HL-60 (cell line): ENCODE measurements around the gene MPP4.
A peak's percentile ranks its signal among the peaks of the same experiment; 100 is the strongest.

Experiments
- DNase-seq, 2 experiments: peaks; one replicate each; pipeline ENCODE4 v3.0.0-alpha.2; 2010 to 2020; ENCODE audit warnings: low read depth in 1 of 2, low spot score in 1 of 2
- H3K27ac ChIP-seq: fragments of 250-450 bp; sonication (Bioruptor Pico); replicated peaks from 2 replicates; pipeline ENCODE4 v1.5.1; 2020; ENCODE audit warnings: mild to moderate bottlenecking, moderate library complexity
- H3K27me3 ChIP-seq: fragments of 250-450 bp; sonication (Bioruptor Pico); 2 replicates; pipeline ENCODE4 v1.5.1; 2021; ENCODE audit warnings: mild to moderate bottlenecking, moderate library complexity; ENCODE audit not compliant: insufficient read depth, poor library complexity, severe bottlenecking
- H3K4me3 ChIP-seq: replicated peaks from 2 replicates; pipeline ENCODE4 v1.5.1; 2011; ENCODE audit warnings: mild to moderate bottlenecking, control low read depth, low read length; ENCODE audit not compliant: insufficient read depth
- GABPA ChIP-seq: IDR thresholded peaks from 2 replicates; pipeline ENCODE4 v1.6.1; 2012; ENCODE audit warnings: low read depth
- POLR2AphosphoS5 ChIP-seq: IDR thresholded peaks from 2 replicates; pipeline ENCODE4 v1.6.1; 2012; ENCODE audit warnings: low read depth
- SPI1 ChIP-seq: IDR thresholded peaks from 2 replicates; pipeline ENCODE4 v1.6.1; 2012; ENCODE audit warnings: low read depth, mild to moderate bottlenecking, borderline replicate concordance
- TF ChIP-seq, protein P1 (sequence below): IDR thresholded peaks from one replicate; pipeline ENCODE4 v1.5.1; 2011; ENCODE audit warnings: low read length, control low read depth, inconsistent platforms; ENCODE audit not compliant: insufficient read depth
- TF ChIP-seq, protein P2 (sequence below): IDR thresholded peaks from 2 replicates; pipeline ENCODE4 v1.6.1; 2012; ENCODE audit warnings: low read depth; ENCODE audit not compliant: insufficient replicate concordance

Gene MPP4

DNA sequence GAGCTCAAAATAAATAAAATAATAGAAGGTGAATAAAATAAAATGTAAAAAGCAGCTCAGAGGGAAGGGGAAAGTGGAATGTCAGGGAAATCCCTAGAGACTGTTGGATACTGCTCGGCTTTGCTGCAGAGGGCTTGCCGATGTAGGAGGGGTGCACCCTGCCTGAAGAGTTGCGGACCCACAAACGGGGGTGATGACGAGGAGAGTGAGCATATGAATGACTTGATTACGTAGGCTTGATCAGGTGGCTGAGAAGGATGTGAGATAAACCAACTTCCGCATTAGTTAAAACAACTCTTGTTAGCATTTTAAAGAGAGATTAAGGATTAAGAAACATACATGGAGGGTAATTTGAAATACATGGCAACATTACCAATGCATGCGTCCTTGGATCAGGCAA is 34.1 kb downstream of the MPP4 start:
- H3K27me3 ChIP-seq, result no peaks in the 10 kb centered on the region
- DNase-seq, result peak in 1 of 2 experiments; percentile 25
- TF ChIP-seq, protein P1, sequence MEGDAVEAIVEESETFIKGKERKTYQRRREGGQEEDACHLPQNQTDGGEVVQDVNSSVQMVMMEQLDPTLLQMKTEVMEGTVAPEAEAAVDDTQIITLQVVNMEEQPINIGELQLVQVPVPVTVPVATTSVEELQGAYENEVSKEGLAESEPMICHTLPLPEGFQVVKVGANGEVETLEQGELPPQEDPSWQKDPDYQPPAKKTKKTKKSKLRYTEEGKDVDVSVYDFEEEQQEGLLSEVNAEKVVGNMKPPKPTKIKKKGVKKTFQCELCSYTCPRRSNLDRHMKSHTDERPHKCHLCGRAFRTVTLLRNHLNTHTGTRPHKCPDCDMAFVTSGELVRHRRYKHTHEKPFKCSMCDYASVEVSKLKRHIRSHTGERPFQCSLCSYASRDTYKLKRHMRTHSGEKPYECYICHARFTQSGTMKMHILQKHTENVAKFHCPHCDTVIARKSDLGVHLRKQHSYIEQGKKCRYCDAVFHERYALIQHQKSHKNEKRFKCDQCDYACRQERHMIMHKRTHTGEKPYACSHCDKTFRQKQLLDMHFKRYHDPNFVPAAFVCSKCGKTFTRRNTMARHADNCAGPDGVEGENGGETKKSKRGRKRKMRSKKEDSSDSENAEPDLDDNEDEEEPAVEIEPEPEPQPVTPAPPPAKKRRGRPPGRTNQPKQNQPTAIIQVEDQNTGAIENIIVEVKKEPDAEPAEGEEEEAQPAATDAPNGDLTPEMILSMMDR, result no peak
- TF ChIP-seq SPI1, result no peak
- TF ChIP-seq GABPA, result no peak
- TF ChIP-seq, protein P2, sequence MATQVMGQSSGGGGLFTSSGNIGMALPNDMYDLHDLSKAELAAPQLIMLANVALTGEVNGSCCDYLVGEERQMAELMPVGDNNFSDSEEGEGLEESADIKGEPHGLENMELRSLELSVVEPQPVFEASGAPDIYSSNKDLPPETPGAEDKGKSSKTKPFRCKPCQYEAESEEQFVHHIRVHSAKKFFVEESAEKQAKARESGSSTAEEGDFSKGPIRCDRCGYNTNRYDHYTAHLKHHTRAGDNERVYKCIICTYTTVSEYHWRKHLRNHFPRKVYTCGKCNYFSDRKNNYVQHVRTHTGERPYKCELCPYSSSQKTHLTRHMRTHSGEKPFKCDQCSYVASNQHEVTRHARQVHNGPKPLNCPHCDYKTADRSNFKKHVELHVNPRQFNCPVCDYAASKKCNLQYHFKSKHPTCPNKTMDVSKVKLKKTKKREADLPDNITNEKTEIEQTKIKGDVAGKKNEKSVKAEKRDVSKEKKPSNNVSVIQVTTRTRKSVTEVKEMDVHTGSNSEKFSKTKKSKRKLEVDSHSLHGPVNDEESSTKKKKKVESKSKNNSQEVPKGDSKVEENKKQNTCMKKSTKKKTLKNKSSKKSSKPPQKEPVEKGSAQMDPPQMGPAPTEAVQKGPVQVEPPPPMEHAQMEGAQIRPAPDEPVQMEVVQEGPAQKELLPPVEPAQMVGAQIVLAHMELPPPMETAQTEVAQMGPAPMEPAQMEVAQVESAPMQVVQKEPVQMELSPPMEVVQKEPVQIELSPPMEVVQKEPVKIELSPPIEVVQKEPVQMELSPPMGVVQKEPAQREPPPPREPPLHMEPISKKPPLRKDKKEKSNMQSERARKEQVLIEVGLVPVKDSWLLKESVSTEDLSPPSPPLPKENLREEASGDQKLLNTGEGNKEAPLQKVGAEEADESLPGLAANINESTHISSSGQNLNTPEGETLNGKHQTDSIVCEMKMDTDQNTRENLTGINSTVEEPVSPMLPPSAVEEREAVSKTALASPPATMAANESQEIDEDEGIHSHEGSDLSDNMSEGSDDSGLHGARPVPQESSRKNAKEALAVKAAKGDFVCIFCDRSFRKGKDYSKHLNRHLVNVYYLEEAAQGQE, result no peak
- no peak for TF ChIP-seq POLR2AphosphoS5
- H3K4me3 ChIP-seq, result no peak overlapping the region
- no peak overlapping the region for H3K27ac ChIP-seq

DNA sequence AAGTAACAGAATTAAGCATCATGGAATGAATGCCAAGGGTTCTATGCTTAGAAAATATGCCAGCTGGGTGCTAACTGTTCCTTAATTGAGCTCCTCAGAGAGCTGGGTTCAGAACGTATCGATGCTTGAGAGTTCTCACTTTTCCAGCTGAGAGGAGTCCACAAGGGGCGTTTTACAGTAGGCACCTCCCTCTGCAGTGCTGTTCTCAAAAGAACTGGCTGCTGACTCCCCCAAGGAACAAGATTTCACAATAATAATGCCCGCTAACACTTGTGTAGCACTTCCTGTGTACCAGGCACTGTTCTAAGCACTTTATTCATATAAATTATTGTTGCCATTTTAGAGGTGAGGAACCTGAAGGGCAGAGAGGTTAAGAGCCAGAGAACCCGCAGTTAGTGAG is 37.1 kb downstream of the MPP4 start:
- Histone ChIP-seq H3K27ac (peak overlapping the region; percentile 48), H3K27me3 (no peaks in the 10 kb centered on the region), H3K4me3 (0 out of 2 replicates have a peak overlapping the region, but pooled peaks have one; percentile 7)
- TF ChIP-seq SPI1 (no peak), POLR2AphosphoS5 (no peak), GABPA (no peak)
- TF ChIP-seq, protein P2, result no peak
- peak; percentile 71 to 76 for DNase-seq

DNA sequence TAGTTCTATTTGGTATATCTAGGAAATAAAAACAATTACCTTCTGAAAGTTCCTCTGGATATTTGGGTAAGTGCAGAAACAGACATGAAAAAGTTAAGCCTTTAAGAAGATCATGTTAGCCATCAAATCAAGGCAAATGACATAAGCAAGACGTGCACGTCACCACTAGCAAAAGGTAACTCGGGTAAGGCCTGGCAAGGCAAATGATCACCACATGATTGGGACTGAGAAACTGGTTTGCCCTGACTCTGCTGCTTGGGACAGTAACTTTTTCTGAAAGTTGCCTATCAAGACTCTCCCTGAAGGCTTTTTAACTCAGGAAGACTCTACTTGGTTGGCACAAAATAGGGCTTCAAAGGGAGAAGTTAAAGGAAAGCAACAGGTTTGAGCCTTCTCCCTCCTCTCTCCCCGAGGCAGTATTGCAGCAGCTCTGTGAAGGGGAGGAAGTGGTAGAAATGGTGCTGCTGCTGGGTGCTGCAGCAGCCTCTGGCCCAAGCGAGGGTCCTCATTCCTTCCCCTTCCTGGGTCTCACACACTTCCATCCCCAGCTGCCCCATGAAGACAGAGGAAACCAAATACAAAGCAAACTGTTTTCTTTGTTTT is 38.0 kb downstream of the MPP4 start:
- TF ChIP-seq, protein P2, result no peak
- TF ChIP-seq SPI1, result peak; percentile 89
- Histone ChIP-seq H3K4me3 (no peak overlapping the region), H3K27me3 (no peaks in the 10 kb centered on the region), H3K27ac (peak overlapping the region; percentile 48)
- peak in 1 of 2 experiments; percentile 74 for DNase-seq

DNA sequence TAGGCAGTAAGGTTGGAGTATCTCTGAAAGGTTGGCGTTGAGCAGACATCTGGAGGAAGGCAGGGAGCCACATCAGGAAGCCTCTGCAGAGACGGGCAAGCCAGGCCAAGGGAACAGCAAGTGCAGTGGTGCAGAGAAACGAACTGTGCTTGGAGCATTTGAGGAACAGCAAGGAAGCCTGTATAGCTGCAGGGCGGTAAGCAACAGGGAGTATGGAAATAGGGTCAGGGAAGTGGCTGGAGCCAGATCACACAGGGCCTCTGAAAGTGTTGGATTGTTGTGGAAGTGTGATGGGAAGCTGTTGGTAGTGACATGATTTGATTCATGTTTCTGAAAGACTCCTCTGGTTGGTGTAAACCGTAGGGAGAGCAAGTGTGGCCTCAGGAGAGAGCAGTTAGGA is 41.7 kb downstream of the MPP4 start:
- H3K27me3 ChIP-seq, result no peaks in the 10 kb centered on the region
- DNase-seq, result no peak
- no peak overlapping the region for H3K4me3 ChIP-seq
- no peak overlapping the region for H3K27ac ChIP-seq
- no peak for TF ChIP-seq GABPA
- TF ChIP-seq, protein P2, result no peak
- no peak for TF ChIP-seq SPI1
- TF ChIP-seq POLR2AphosphoS5, result no peak
- TF ChIP-seq, protein P1, result no peak
